WTC11 (cell line): ENCODE measurements around the gene DTX1. TPM values are rescaled to one million over a fixed set of nuclear protein-coding genes. Genes with fewer than 3 reads are reported as not detected.

Experiments
- ATAC-seq: fragments of 200-7000 bp; cut with Tn5 transposase; 2 replicates; pipeline ENCODE4 v1.10.0; 2021; ENCODE audit warnings: mild to moderate bottlenecking, moderate library complexity
- CTCF ChIA-PET: fragments of 300-600 bp; sonication (Branson Sonifier 250); formaldehyde crosslinking; loops from one replicate; lab custom pipeline; 2021; ENCODE audit warnings: antibody characterized with exemption; lab: Charles Lee
- POLR2A ChIA-PET: fragments of 350-600 bp; sonication (Branson Sonifier 250); formaldehyde crosslinking; loops from one replicate; lab custom pipeline; 2021; ENCODE audit warnings: antibody characterized with exemption; lab: Charles Lee
- DNase-seq: peaks from one replicate; pipeline ENCODE4 v3.0.0; 2021; ENCODE audit warnings: low spot score
- H3K27ac Mint-ChIP-seq: 2 replicates; pipeline ENCODE4 v1.8.0; 2021; ENCODE audit warnings: mixed read lengths
- H3K27me3 Mint-ChIP-seq: 2 replicates; pipeline ENCODE4 v1.8.0; 2021; ENCODE audit warnings: low read depth, mild to moderate bottlenecking, moderate library complexity, mixed read lengths
- H3K36me3 Mint-ChIP-seq: 2 replicates; pipeline ENCODE4 v1.8.0; 2021; ENCODE audit warnings: mixed read lengths
- H3K4me1 Mint-ChIP-seq: 2 replicates; pipeline ENCODE4 v1.8.0; 2022; ENCODE audit warnings: mixed read lengths
- H3K4me3 Mint-ChIP-seq: 2 replicates; pipeline ENCODE4 v1.8.0; 2021; ENCODE audit warnings: mild to moderate bottlenecking, moderate library complexity, mixed read lengths
- H3K9me3 Mint-ChIP-seq: 2 replicates; pipeline ENCODE4 v1.8.0; 2021; ENCODE audit warnings: mixed read lengths
- CREB1 ChIP-seq: sonication (generic); formaldehyde crosslinking; IDR thresholded peaks from 2 replicates; pipeline ENCODE4 v1.8.0; 2023; ENCODE audit warnings: mild to moderate bottlenecking, missing genetic modification reagents
- CREM ChIP-seq: sonication (generic); formaldehyde crosslinking; IDR thresholded peaks from 2 replicates; pipeline ENCODE4 v1.8.1; 2022; ENCODE audit warnings: mild to moderate bottlenecking, missing genetic modification reagents, moderate library complexity
- E2F4 ChIP-seq: sonication (generic); formaldehyde crosslinking; IDR thresholded peaks from 2 replicates; pipeline ENCODE4 v1.8.1; 2022; ENCODE audit warnings: low read depth, mild to moderate bottlenecking, moderate library complexity, missing genetic modification reagents, borderline replicate concordance
- ELF4 ChIP-seq: sonication (generic); formaldehyde crosslinking; IDR thresholded peaks from 2 replicates; pipeline ENCODE4 v1.8.1; 2022; ENCODE audit warnings: low read depth, mild to moderate bottlenecking, moderate library complexity, missing genetic modification reagents
- ERG ChIP-seq: fragments of 250-450 bp; sonication (Bioruptor Pico); IDR thresholded peaks from 2 replicates; pipeline ENCODE4 v1.8.0; 2021; ENCODE audit warnings: mild to moderate bottlenecking
- ETV6 ChIP-seq: sonication (generic); formaldehyde crosslinking; IDR thresholded peaks from 2 replicates; pipeline ENCODE4 v1.8.1; 2022; ENCODE audit warnings: mild to moderate bottlenecking, missing genetic modification reagents
- GRHL2 ChIP-seq: fragments of 250-450 bp; sonication (Bioruptor Pico); IDR thresholded peaks from 2 replicates; pipeline ENCODE4 v1.8.0; 2022; ENCODE audit warnings: mild to moderate bottlenecking, moderate library complexity; ENCODE audit not compliant: insufficient replicate concordance, severe bottlenecking
- HMGA2 ChIP-seq: fragments of 250-450 bp; sonication (Bioruptor Pico); IDR thresholded peaks from 2 replicates; pipeline ENCODE4 v1.4.0; 2021; ENCODE audit warnings: mild to moderate bottlenecking, moderate library complexity
- HMGXB4 ChIP-seq: sonication (generic); formaldehyde crosslinking; IDR thresholded peaks from 2 replicates; pipeline ENCODE4 v1.8.1; 2023; ENCODE audit warnings: mild to moderate bottlenecking, moderate library complexity, missing genetic modification reagents
- JUN ChIP-seq: sonication (generic); formaldehyde crosslinking; IDR thresholded peaks from 2 replicates; pipeline ENCODE4 v1.8.0; 2023; ENCODE audit warnings: mild to moderate bottlenecking, missing genetic modification reagents
- KAT7 ChIP-seq: sonication (generic); formaldehyde crosslinking; IDR thresholded peaks from 2 replicates; pipeline ENCODE4 v1.8.1; 2023; ENCODE audit warnings: missing genetic modification reagents, mild to moderate bottlenecking, borderline replicate concordance
- MLX ChIP-seq: sonication (generic); formaldehyde crosslinking; IDR thresholded peaks from 2 replicates; pipeline ENCODE4 v1.8.1; 2023; ENCODE audit warnings: mild to moderate bottlenecking, missing genetic modification reagents, moderate library complexity
- MYBL2 ChIP-seq: sonication (generic); formaldehyde crosslinking; IDR thresholded peaks from 2 replicates; pipeline ENCODE4 v1.8.1; 2023; ENCODE audit warnings: mild to moderate bottlenecking, moderate library complexity, missing genetic modification reagents
- NR2C2 ChIP-seq: sonication (generic); formaldehyde crosslinking; IDR thresholded peaks from 2 replicates; pipeline ENCODE4 v1.8.0; 2022; ENCODE audit warnings: mild to moderate bottlenecking, missing genetic modification reagents
- OVOL2 ChIP-seq: fragments of 250-450 bp; sonication (Bioruptor Pico); IDR thresholded peaks from 2 replicates; pipeline ENCODE4 v1.9.0; 2021; ENCODE audit warnings: mild to moderate bottlenecking, borderline replicate concordance
- PRDM15 ChIP-seq: sonication (generic); formaldehyde crosslinking; IDR thresholded peaks from 2 replicates; pipeline ENCODE4 v1.8.0; 2022; ENCODE audit warnings: missing genetic modification reagents
- SMAD3 ChIP-seq: sonication (generic); formaldehyde crosslinking; IDR thresholded peaks from 2 replicates; pipeline ENCODE4 v1.8.0; 2022; ENCODE audit warnings: missing genetic modification reagents, mild to moderate bottlenecking, borderline replicate concordance
- SOX15 ChIP-seq: fragments of 250-450 bp; sonication (Bioruptor Pico); IDR thresholded peaks from 2 replicates; pipeline ENCODE4 v1.9.0; 2021; ENCODE audit warnings: mild to moderate bottlenecking
- SP1 ChIP-seq: sonication (generic); formaldehyde crosslinking; conservative IDR thresholded peaks from 2 replicates; pipeline ENCODE4 v1.8.1; 2022; ENCODE audit warnings: missing genetic modification reagents
- TCF7 ChIP-seq: sonication (generic); formaldehyde crosslinking; IDR thresholded peaks from 2 replicates; pipeline ENCODE4 v1.8.0; 2022; ENCODE audit warnings: mild to moderate bottlenecking, low read depth, missing genetic modification reagents, moderate library complexity
- TEAD1 ChIP-seq: sonication (generic); formaldehyde crosslinking; IDR thresholded peaks from 2 replicates; pipeline ENCODE4 v1.8.0; 2022; ENCODE audit warnings: mild to moderate bottlenecking, missing genetic modification reagents
- ZNF121 ChIP-seq: sonication (generic); formaldehyde crosslinking; IDR thresholded peaks from 2 replicates; pipeline ENCODE4 v1.8.0; 2023; ENCODE audit warnings: missing genetic modification reagents
- ZNF138 ChIP-seq: sonication (generic); formaldehyde crosslinking; conservative IDR thresholded peaks from 2 replicates; pipeline ENCODE4 v1.8.1; 2022; ENCODE audit warnings: mild to moderate bottlenecking, moderate library complexity, missing genetic modification reagents
- ZNF263 ChIP-seq: sonication (generic); formaldehyde crosslinking; IDR thresholded peaks from 2 replicates; pipeline ENCODE4 v1.8.1; 2022; ENCODE audit warnings: low read depth, mild to moderate bottlenecking, moderate library complexity, missing genetic modification reagents
- ZNF396 ChIP-seq: fragments of 250-450 bp; sonication (Bioruptor Pico); IDR thresholded peaks from 2 replicates; pipeline ENCODE4 v1.8.0; 2021; ENCODE audit warnings: mild to moderate bottlenecking, moderate library complexity, borderline replicate concordance
- total RNA-seq: library from RNA; stranded (reverse); gene quantifications from 3 replicates; pipeline ENCODE4 v1.2.3, GENCODE V29; 2021

The DTX1 gene
- total RNA-seq, 1 experiment from 2014 or later, result 6.2 TPM

GRCh38 chr12:113065126-113066007 lies 8.8 kb downstream of the DTX1 start:
- CTCF ChIA-PET, result interaction anchor here (0.5 to 4.3 kb wide), 10 partner anchors 16 to 109 kb away, joined by 3 to 16 read pairs (median 4); partner anchors contain the start of gene RASAL1
- peak overlapping the region; percentile 47 for H3K4me3 Mint-ChIP-seq
- H3K27ac Mint-ChIP-seq, result no peak overlapping the region
- no peaks in the 10 kb centered on the region for H3K36me3 Mint-ChIP-seq
- H3K27me3 Mint-ChIP-seq, result peaks cover 3% of the 10 kb centered on the region; the same call in 1 of the 2 replicates
- POLR2A ChIA-PET, result interaction anchor here (0.7 kb wide), 1 partner anchor 27 kb away, joined by 3 read pairs; no protein-coding TSS in a partner anchor
- DNase-seq (peak; percentile 77), ATAC-seq (peak; percentile 82)
- H3K4me1 Mint-ChIP-seq, result peaks cover 31% of the 10 kb centered on the region
- H3K9me3 Mint-ChIP-seq, result no peaks in the 10 kb centered on the region
- TF ChIP-seq JUN (CRISPR knock-in tag) (peak; percentile 96), TCF7 (CRISPR knock-in tag) (peak; percentile 66; the same call in 1 of the 2 replicates), SOX15 (no peak), ETV6 (peak; percentile 79), SMAD3 (CRISPR knock-in tag) (peak; percentile 79; the same call in 1 of the 2 replicates), OVOL2 (CRISPR knock-in tag) (no peak), HMGA2 (no peak), TEAD1 (CRISPR knock-in tag) (peak; percentile 87), MYBL2 (CRISPR knock-in tag) (peak; percentile 71; the same call in 1 of the 2 replicates), NR2C2 (CRISPR knock-in tag) (no peak), E2F4 (CRISPR knock-in tag) (no peak), GRHL2 (CRISPR knock-in tag) (no peak), ZNF263 (CRISPR knock-in tag) (no peak; the same call in 1 of the 2 replicates), ZNF138 (CRISPR knock-in tag) (peak; percentile 60; the same call in 1 of the 2 replicates), MLX (no peak), CREB1 (CRISPR knock-in tag) (peak; percentile 47; the same call in 1 of the 2 replicates), ERG (CRISPR knock-in tag) (no peak), ZNF396 (CRISPR knock-in tag) (no peak), CREM (CRISPR knock-in tag) (peak; percentile 72; the same call in 1 of the 2 replicates), ZNF121 (CRISPR knock-in tag) (no peak), PRDM15 (CRISPR knock-in tag) (no peak), HMGXB4 (CRISPR knock-in tag) (no peak), SP1 (peak; percentile 80), ELF4 (CRISPR knock-in tag) (no peak), KAT7 (no peak)
